HCT116 (cell line): ENCODE measurements around the gene ADAMTS15. TPM values are rescaled to one million over a fixed set of nuclear protein-coding genes. Genes with fewer than 3 reads are reported as not detected.

Experiments
- ATAC-seq: fragments of 200-7000 bp; cut with Tn5 transposase; 2 replicates; pipeline ENCODE4 v1.9.1; 2020; ENCODE audit warnings: mild to moderate bottlenecking, moderate library complexity
- BruUV-seq: library from RNA; stranded (reverse); fragments of 400-500 nt; replicated peaks from 2 replicates; lab custom pipeline; 2021; lab: Mats Ljungman, UMichigan
- CTCF ChIA-PET: fragments of 300-600 bp; sonication (Branson Sonifier 250); formaldehyde crosslinking; loops from one replicate; lab custom pipeline; 2021; ENCODE audit warnings: antibody characterized with exemption; lab: Charles Lee
- POLR2A ChIA-PET: fragments of 300-600, 350-600 bp; sonication (Branson Sonifier 250); formaldehyde crosslinking; loops from one replicate; lab custom pipeline; 2021; ENCODE audit warnings: antibody characterized with exemption; lab: Charles Lee
- RAD21 ChIA-PET, 2 experiments: fragments of 300-600 bp; sonication (Branson Sonifier 250); formaldehyde crosslinking; loops; one replicate each; lab custom pipeline; 2023; ENCODE audit warnings: low total read pairs in 2 of 2; ENCODE audit not compliant: uncharacterized antibody in 2 of 2, unreplicated experiment in 2 of 2, low non-redundant PET in 1 of 2; lab: Charles Lee
- DNase-seq: peaks from one replicate; pipeline ENCODE4 v3.0.0-alpha.2; 2010; ENCODE audit warnings: low read depth, low spot score
- H2AFZ ChIP-seq: fragments of 200-600 bp; shearing (Covaris generic), sonication (generic); 2 replicates; pipeline ENCODE4 v1.6.1; 2017; ENCODE audit warnings: low read depth, mixed run types, mixed read lengths, antibody characterized with exemption, low read length; ENCODE audit not compliant: poor library complexity, severe bottlenecking
- H3K27ac ChIP-seq: 2 replicates; pipeline ENCODE4 v1.5.1; 2012; ENCODE audit warnings: low read depth, low read length
- H3K27me3 ChIP-seq: fragments of 200-600 bp; sonication (generic); 2 replicates; pipeline ENCODE4 v1.6.1; 2016; ENCODE audit warnings: mixed run types, low read length, mixed read lengths; ENCODE audit not compliant: insufficient read depth
- H3K36me3 ChIP-seq, 2 experiments: fragments of 200-500 bp in 1 of 2; fragments of 200-600 bp in 1 of 2; sonication (Bioruptor generic) in 1 of 2; sonication (generic) in 1 of 2; 2 replicates each; pipeline versions ENCODE4 v1.5.1 to v1.6.1; 2014 to 2016; ENCODE audit warnings: low read length in 2 of 2, inconsistent platforms in 1 of 2, mixed read lengths in 1 of 2, mixed run types in 1 of 2; ENCODE audit not compliant: insufficient read depth in 2 of 2, control insufficient read depth in 1 of 2
- H3K4me1 ChIP-seq, 2 experiments: fragments of 200-600 bp in 1 of 2; sonication (generic) in 1 of 2; 2 replicates each; pipeline versions ENCODE4 v1.5.1 to v1.6.1; 2012 to 2017; ENCODE audit warnings: low read length in 2 of 2, inconsistent platforms in 1 of 2, mild to moderate bottlenecking in 1 of 2, mixed read lengths in 1 of 2, mixed run types in 1 of 2, moderate library complexity in 1 of 2; ENCODE audit not compliant: insufficient read depth in 2 of 2, control insufficient read depth in 1 of 2
- H3K4me2 ChIP-seq: fragments of 200-600 bp; sonication (generic); 2 replicates; pipeline ENCODE4 v1.6.1; 2017; ENCODE audit warnings: mixed run types, low read length, mixed read lengths
- H3K4me3 ChIP-seq, 2 experiments: fragments of 200-600 bp in 1 of 2; sonication (generic) in 1 of 2; replicated peaks in 1 of 2; 2 replicates each; pipeline ENCODE4 v1.5.1; 2011 to 2016; ENCODE audit warnings: low read length in 2 of 2, control low read depth in 1 of 2, low read depth in 1 of 2, mild to moderate bottlenecking in 1 of 2, mixed read lengths in 1 of 2, mixed run types in 1 of 2
- H3K79me2 ChIP-seq: fragments of 200-600 bp; sonication (generic); 2 replicates; pipeline ENCODE4 v1.6.1; 2017; ENCODE audit warnings: mild to moderate bottlenecking, mixed run types, low read length, moderate library complexity, mixed read lengths; ENCODE audit not compliant: insufficient read depth
- H3K9ac ChIP-seq: fragments of 200-600 bp; sonication (generic); 2 replicates; pipeline ENCODE4 v1.6.1; 2016; ENCODE audit warnings: low read length, mixed read lengths
- H3K9me2 ChIP-seq: fragments of 200-600 bp; sonication (generic), shearing (Covaris generic); 2 replicates; pipeline ENCODE4 v1.6.1; 2017; ENCODE audit warnings: mixed run types, mild to moderate bottlenecking, moderate library complexity; ENCODE audit not compliant: insufficient read depth
- H3K9me3 ChIP-seq, 2 experiments: fragments of 200-500 bp in 1 of 2; fragments of 200-600 bp in 1 of 2; sonication (Bioruptor generic) in 1 of 2; sonication (generic) in 1 of 2; 2 replicates each; pipeline ENCODE4 v1.6.1; 2014 to 2017; ENCODE audit warnings: low read length in 2 of 2, mixed read lengths in 2 of 2, inconsistent platforms in 1 of 2, low read depth in 1 of 2, mild to moderate bottlenecking in 1 of 2, mixed run types in 1 of 2, moderate library complexity in 1 of 2; ENCODE audit not compliant: control insufficient read depth in 1 of 2, insufficient read depth in 1 of 2
- H4K20me1 ChIP-seq: fragments of 200-600 bp; sonication (generic), shearing (Covaris generic); 2 replicates; pipeline ENCODE4 v1.6.1; 2017; ENCODE audit warnings: mixed run types, mild to moderate bottlenecking, moderate library complexity; ENCODE audit not compliant: insufficient read depth
- ATF3 ChIP-seq: IDR thresholded peaks from 2 replicates; pipeline ENCODE4 v1.6.1; 2012
- EZH2 ChIP-seq: fragments of 200-600 bp; sonication (generic); IDR thresholded peaks from 2 replicates; pipeline ENCODE4 v1.6.1; 2017; ENCODE audit warnings: antibody characterized with exemption, mixed run types
- YY1 ChIP-seq: IDR thresholded peaks from 2 replicates; pipeline ENCODE4 v1.6.1; 2011; ENCODE audit warnings: low read length, low read depth, moderate library complexity, mild to moderate bottlenecking; ENCODE audit not compliant: insufficient replicate concordance; ENCODE audit errors: extremely low read depth
- ZBTB33 ChIP-seq: IDR thresholded peaks from 2 replicates; pipeline ENCODE4 v1.6.1; 2011; ENCODE audit warnings: mild to moderate bottlenecking, low read length, moderate library complexity; ENCODE audit not compliant: insufficient replicate concordance; ENCODE audit errors: extremely low read depth
- intact Hi-C: fragments of 100-400 bp; cut with micrococcal nuclease; formaldehyde crosslinking; loops from 2 replicates; pipeline ENCODE4 v1.10.0; 2022
- total RNA-seq: library from RNA; stranded (reverse); gene quantifications from one replicate; pipeline ENCODE4 v1.2.1, GENCODE V29; 2021; ENCODE audit not compliant: unreplicated experiment
- TF ChIP-seq, protein P1 (sequence below): IDR thresholded peaks from 2 replicates; pipeline ENCODE4 v1.6.1; 2012
- TF ChIP-seq, protein P2 (sequence below), 3 experiments: fragments of 200-600 bp in 1 of 3; sonication (generic) in 1 of 3; IDR thresholded peaks in 2 of 3; conservative IDR thresholded peaks in 1 of 3; 2 replicates each; pipeline ENCODE4 v1.5.1; 2012 to 2017; ENCODE audit warnings: low read depth in 2 of 3, low read length in 2 of 3, antibody characterized with exemption in 1 of 3, borderline replicate concordance in 1 of 3, control low read depth in 1 of 3, mild to moderate bottlenecking in 1 of 3, mixed read lengths in 1 of 3, mixed run types in 1 of 3, moderate library complexity in 1 of 3; ENCODE audit not compliant: insufficient read depth in 1 of 3

Gene ADAMTS15
- total RNA-seq, 1 experiment from 2014 or later, result 0.44 TPM

DNA sequence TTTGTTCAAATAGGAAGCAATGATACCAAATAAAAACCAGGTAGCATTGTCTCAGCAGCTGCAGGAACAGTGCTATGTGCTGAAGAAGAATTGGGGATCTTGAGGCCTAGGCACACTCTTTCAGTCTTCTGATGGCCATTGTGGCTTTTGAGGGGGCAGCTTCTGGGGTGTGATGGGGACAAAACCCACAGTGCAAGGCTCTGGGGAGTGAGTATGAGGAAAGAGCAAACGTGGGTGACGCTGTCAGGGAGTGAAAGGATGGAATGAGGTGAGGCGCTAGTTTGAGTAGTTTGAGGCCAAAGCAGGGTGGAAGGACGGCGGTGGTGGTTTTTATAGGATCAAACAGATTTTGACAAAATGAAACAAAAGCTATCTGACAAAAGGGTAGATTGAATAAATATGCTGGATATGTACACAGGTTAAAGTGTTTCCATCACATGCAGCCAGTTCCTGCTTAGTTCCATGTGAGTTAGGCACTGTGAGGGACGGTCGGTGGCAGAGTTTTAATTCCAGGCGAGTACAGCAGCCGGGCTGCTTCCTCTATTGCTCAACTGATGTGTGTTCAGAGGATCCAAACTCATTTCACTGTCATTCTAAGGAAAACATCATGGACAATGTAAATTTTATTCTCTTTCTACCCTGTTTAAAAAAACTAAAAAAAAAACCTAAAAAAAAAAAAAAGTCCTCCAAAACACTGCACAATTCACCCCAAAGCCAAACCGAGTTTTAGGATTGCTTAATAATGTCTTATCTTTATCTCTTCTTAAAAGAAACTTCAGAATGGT lies 18.9 kb downstream of the ADAMTS15 start:
- RAD21 ChIA-PET, result no interaction called here
- Histone ChIP-seq H3K27ac (no peak overlapping the region), H4K20me1 (no peaks in the 10 kb centered on the region), H2AFZ (no peak overlapping the region), H3K4me2 (no peak overlapping the region), H3K9me2 (no peaks in the 10 kb centered on the region), H3K4me1 (no peaks in the 10 kb centered on the region), H3K9me3 (no peaks in the 10 kb centered on the region), H3K36me3 (no peaks in the 10 kb centered on the region), H3K4me3 (no peak overlapping the region), H3K27me3 (no peaks in the 10 kb centered on the region), H3K9ac (no peak overlapping the region), H3K79me2 (no peaks in the 10 kb centered on the region)
- TF ChIP-seq, protein P1, sequence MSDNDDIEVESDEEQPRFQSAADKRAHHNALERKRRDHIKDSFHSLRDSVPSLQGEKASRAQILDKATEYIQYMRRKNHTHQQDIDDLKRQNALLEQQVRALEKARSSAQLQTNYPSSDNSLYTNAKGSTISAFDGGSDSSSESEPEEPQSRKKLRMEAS, result no peak
- no peak for TF ChIP-seq EZH2
- TF ChIP-seq ATF3, result no peak
- TF ChIP-seq, protein P2, sequence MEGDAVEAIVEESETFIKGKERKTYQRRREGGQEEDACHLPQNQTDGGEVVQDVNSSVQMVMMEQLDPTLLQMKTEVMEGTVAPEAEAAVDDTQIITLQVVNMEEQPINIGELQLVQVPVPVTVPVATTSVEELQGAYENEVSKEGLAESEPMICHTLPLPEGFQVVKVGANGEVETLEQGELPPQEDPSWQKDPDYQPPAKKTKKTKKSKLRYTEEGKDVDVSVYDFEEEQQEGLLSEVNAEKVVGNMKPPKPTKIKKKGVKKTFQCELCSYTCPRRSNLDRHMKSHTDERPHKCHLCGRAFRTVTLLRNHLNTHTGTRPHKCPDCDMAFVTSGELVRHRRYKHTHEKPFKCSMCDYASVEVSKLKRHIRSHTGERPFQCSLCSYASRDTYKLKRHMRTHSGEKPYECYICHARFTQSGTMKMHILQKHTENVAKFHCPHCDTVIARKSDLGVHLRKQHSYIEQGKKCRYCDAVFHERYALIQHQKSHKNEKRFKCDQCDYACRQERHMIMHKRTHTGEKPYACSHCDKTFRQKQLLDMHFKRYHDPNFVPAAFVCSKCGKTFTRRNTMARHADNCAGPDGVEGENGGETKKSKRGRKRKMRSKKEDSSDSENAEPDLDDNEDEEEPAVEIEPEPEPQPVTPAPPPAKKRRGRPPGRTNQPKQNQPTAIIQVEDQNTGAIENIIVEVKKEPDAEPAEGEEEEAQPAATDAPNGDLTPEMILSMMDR (IDR thresholded peaks at IDR 0.05 in 2 of 3, conservative IDR thresholded peaks at IDR 0.05 in 1 of 3; ENCODE audit: borderline replicate concordance in 1 of 3, insufficient read depth in 1 of 3, low read depth in 2 of 3, low read length in 2 of 3), result no peak
- no peak for TF ChIP-seq ZBTB33
- no peak for TF ChIP-seq YY1
- DNase-seq (no peak), ATAC-seq (no peak)
- intact Hi-C loops, result no loop called here
- no TSS peak for BruUV-seq
- CTCF ChIA-PET, result no interaction called here
- POLR2A ChIA-PET, result no interaction called here
